UCSD-AML1 (cell line): ENCODE data around the gene LAG3.

ENCODE experiments used
- DNase-seq: peaks from one replicate; lab custom pipeline; 2025; ENCODE audit not compliant: unreplicated experiment; lab: John Stamatoyannopoulos, UW

Gene LAG3

DNA sequence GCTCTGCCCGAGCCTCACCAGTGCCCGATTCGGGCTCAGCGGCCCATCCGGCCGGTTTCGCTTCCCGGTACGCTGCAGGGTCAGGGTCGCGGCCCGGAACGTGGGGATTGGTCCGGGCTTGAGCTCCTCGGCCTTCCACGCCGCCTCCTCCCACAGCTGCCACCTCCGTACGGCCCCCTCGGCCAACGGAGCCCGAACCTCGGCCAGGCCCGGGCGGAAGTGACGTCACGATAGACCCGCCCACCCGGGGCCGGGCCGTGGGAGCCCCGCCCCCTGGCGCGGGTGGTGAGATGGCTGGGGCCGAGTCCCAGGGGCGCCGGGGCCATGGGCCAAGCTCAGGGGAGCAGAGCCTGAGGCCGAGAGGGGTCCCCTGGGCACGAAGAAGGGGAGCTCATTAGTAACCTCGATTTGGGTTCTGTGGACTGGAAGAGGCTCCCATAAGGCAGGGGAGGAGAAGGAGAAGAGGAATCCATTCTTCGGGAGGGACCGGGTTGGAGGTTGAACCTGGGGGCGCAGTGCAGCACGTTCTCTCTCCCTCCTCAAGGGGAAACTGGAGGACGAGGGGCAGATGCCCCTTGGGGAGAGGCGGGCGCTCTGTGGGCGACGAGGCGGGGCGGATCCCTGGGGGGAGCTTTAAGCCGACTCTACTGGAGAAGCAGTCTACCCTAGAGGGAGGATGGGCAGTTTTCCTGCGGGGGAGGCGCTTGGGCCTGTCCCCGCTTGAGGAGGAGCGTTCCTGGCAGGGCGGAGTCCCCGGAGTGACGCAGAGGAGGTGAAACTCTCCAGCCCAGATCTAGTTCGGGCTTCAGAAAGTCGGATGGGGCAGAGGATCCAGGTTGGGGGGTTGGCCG lies 19.2 kb upstream of the LAG3 start, which contains the start of gene MLF2:
MLF2 (minus strand) TSS at position 221 of the 851 bp plus-strand sequence. CDS start 807 bp downstream, outside the sequence.
- peak; percentile 98 for DNase-seq

DNA sequence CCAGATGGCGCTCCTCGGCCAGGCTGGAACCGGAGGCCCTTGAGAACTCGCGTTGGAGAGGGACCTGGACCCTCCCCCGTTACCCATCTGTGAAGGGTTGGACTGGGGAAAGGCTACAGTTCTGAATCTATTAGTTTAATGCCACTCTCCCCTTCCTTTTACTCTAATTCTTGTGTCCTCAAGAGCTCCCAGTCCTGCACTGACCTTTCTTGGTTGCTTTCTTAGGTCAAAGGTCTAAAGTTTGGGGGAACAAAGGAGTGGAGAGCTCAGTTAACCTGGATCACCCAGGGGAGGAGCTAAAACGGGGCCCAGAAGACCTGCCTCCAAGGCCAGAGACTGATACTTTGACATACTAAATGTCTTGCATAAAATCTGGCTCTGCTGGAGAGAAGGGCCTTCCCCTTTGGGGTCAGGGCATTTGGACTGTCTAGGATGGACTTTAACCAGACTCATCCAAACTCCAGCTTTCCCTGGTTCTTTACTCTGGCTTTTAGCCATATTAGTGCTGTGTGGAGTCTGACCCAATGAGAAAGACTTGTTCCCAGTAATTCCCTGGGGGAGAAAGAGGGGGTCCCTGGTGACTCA lies 18.5 kb upstream of the LAG3 start:
- DNase-seq = no peak

DNA sequence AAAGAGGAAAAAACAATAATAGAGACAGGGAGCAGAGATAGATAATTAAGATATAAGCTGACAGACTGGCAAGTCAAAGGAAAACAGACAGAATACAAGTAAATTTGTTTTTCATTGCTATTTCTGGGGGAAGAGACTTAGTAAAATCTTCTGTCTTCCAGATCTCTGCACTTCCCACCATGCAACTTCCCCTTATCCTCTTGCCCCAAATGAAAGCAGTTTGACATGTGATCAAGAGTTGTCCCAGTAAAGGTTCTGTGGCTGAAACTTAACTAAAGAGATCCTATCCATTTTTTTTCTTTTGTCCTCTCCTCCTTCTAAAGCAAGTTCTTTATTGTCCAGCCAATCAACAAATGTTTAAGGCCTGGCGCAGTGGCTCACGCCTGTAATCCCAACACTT lies 17.9 kb upstream of the LAG3 start:
- DNase-seq = no peak

DNA sequence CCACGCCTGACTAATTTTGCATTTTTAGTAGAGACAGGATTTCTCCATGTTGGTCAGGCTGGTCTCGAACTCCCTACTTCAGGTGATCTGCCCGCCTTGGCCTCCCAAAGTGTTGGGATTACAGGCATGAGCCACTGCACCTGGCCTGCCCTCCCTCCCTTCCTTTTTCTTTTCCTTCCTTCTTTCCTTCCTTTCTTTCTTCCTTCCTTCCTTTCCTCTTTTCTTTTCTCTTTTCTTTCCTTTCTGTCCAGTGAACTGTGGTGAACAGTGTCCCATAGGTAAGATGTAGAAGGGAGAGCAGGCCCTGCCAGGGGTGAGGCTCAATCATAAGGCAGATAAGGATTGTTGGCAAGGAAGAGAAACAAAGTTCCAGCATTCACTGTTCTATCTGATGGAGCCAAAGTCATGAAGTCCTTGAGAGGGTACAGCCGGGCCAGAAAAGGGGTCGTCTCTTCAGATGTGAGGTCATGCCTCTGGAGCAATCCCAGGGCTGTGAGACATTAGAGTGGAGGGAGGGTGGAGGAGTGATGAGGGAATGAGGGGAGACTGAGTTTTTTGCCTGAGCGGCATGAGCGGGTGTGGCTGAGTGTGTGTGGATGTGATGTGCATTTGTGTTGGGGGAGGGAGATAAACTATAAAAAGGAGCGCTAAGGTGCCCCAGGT lies 15.2 kb upstream of the LAG3 start:
- DNase-seq = no peak

DNA sequence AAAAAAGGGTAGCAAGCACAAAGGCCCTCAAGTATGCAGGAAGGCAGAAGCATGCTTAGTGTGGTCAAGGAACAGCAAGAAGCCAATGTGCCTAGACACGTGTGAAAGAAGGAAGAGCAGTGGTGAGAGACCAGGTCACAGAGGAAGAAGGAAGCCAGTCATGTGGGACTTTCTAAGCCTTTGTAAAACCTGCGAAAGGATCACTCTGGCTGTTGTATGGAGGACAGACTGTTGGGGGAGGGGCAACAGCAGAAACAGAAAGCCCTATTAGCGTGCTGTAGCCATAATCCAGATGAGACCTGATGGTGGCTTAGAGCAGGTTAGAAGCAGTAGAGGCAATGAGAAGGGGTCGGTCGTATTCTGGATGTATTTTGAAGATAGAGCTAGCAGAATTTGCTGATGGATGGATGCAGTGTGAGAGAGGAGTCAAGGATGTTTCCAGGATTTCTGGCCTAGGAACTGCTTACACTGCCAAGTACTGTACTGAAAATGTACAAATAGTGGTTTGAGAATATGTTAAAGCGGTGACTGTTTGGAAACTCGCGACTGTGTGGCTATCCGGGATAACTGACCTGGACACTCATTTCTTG lies 13.7 kb upstream of the LAG3 start:
- no peak for DNase-seq

DNA sequence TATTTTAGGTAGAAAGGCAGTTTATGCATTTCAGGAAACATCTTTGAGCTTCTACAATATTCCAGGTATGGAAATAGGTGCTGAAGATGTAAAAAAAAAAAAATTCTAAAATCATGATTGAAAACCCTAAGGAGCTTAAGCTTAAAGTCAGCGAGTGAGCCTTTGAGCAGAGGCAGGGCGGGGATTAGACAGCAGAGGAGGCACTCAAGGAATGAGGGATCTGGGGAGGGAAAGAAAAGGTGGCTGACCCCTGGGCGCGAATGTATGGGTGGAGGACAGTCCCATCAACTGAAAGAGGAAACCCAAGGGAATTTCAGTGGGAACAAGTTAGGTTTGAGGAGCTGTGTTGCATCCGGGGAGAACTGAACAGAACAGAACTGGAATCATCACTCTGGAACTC lies 12.6 kb upstream of the LAG3 start:
- DNase-seq = no peak

DNA sequence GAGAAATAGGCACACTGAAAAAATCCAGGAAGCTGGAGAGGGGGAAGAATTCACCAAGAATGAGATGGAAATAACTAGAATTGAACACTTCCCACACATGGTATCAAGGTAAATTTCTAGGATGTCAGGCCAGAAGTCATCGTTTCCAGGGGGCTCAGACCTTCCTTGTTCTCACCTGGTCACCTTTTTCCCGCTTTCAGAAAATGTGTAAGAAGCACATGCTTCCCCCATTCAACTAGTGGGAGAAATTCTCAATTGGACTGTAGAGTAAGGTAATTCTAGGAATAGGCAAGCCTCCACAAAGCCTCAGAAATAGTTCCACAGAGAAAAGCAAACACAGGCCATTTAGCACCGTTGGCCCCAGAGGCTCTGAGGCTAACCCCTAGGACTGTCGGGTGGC lies 8.9 kb upstream of the LAG3 start:
- DNase-seq = no peak

DNA sequence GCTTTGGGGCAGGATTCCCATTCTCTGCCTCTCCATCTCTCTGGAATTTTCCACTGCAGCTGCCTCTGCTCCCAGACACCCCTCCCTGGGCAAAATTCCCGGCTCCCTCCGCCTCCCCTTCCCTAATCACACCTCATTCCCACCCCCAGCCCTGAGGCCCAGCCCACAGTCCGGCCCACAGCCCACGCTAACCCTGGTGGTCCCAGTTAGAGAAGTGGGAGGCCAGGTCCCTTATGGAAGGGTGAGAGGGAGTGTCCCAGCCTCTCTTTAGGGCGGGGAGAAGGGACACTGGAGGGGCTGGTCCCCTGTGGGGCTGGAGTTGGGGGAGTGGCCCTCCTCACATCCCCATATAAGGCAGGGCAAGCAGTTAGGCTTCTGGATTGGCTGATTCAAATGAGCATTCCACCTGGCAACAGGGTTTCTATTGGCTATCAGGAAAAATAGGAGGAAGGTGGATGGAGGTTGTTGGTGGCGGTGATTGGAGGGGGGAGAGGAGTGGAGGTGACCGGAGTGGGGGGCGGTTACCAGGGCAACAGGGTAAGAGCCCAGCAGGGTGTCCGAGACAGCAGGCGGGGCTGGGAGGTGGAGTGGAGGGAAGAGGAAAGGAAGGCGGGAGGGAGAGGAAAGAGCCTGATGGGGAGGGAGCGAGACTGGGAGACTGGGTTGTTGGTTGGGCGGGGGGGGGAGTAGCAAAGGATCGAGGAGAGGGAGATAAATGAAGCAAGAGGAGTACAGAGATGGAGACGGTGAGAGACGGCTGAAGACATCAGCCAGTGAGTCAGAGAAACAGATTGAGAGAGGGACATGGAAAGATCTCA lies 8.1 kb upstream of the LAG3 start:
- peak; percentile 57 for DNase-seq

DNA sequence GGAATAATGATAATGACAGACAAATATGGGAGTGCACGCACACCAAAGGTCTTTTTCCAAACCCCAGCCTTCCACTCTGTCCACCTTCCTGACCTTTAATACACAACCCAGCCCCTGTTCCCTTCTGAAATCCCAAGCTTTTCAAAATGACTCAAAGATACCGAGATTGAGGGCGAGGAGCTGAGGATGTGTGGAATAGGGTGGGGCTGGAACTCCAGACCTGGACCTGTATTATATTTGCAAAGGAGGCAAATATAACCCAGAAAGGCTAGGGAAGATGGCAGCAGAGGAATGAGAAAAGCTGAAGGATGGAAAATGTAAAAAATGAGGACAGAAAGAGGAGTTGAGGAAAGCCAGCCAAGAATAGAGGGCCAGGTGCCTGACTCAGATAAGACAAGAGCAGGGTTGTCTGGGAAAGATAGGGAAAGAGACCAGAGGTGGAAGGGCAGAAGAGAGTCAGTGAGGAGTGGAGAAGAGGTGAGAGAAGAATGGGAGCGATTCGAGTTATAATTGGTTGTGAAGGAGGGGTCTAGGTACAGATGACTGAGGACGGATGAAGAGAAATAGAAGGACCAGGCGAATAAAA lies 7.2 kb upstream of the LAG3 start:
- no peak for DNase-seq

DNA sequence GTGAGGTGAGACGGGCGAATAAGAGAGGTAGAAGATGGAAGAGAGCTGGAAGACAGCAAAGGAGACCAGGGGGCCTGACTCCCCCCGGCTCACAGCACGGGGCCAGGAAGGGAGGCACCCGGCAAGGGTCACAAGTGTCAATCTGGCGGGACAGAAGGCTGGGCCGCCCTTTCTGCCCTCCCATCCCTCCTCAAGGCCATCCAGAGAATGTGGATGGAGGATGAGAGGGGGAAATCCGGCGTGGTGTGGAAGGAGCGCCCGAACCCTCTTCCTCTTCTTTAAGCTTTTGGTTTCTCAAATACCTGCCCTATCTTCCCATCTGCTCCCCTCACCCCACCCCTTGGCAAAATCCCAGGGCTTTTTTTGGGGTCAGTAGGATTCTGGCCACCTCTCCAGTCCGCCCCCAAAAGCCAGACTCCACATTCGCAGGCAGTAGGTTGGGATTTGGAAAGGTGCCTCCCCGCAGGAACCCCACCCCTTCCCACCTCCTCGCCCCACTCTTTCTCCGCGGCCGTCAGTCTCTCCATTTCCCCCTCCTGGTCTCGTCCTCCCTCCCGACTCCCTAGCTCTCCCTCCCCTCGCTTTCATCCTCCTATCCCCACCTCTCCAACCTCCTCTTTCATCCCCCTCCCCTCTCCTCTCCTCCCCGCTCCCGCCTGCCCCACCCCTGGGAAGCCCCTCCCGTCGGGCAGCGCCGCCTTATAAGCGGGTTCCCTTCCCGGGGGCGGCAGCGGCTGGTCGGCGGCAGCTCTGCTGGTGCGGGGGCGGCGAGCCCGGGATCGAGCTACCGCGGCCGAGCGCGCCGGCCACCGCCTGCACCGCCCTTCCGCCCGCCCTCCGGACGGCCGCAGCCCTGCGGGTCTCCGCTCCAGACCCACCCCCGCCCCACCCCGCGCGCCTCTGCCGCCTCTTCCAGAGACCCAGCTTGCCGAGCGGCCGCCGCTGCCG lies 6.4 kb upstream of the LAG3 start, which contains the start of gene PTMS:
PTMS (plus strand) TSS at position 730 of the 948 bp plus-strand sequence. CDS start 343 bp downstream, outside the sequence.
- peak; percentile 50 for DNase-seq

DNA sequence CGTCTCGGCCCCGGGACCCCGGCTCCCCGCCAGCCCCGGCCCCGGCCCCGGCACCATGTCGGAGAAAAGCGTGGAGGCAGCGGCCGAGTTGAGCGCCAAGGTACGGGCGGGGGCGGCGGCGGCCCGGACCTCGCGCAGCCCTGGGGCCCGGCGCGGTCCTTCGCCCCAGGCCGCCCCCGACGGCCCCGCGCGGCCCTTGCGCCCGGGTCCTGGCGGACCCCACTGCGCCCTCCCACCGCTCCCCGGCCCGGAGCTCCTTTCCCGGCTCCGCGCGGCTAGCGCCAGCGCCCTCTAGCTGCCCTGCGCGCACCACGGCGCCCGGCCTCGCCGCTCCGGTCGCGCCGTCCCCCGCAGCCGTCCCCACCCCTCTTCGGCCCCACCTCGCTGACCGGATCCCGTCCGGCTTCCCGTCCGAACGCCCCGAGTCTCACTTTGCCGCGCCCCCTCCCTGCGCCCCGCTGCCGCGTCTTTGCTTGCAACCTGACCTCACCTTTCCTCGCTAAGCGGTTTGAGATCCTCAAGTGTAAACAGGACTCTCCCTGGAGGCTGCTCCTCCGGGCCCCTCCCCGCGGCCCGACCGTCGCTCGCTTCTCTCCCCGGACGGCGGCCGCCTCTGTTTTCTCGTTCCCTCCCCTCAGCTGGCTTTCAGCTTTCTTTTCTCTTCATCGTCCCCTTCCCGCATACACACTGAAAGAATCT lies 5.5 kb upstream of the LAG3 start:
- DNase-seq = peak; percentile 76

DNA sequence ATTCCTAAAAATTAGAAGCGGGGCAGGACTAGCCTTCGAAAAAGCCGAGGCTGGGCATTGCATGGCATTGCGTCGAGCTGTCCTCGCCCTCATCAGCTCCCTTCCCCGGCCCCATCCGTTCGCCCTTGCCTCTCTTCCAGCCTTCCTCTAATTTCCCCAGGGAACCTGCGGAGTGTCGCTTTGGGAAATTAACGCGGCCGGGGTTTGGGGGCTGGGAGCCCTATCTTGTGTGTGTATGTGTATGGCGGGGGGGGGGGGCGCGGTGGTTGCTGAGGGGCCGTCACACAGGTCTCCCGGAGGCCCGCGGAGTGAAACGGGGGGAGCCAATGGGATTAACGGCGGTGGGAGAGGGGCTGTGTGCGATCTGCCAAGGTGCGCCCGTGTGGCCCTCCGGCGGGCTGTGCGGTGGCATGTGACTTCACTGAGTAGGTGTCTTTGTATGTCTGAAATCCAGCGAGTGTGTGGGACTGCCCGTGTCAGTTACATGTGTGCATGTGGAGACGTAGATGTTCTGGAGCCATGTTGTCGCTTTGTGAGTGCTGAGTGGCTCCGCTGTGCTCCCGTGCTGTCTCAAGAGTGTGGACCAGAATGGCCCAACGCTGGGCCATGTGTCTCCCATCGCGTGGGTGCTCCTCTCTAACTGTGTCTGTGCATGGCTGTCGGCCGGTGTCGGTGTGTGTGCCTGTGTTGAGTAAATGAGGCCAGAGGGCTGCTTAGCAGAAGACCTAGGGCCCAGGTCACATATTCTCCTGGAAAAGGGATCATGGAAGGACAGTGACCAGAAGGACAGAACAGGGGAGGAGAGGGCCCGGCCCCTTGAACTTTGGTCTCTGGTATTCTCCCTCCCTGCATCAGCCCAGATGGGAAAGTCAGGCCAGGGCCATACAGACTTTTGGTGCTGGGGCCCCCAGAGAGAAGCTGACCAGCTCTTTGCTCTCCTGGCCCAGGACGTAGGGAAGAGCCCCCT lies 4.7 kb upstream of the LAG3 start:
- DNase-seq = no peak

DNA sequence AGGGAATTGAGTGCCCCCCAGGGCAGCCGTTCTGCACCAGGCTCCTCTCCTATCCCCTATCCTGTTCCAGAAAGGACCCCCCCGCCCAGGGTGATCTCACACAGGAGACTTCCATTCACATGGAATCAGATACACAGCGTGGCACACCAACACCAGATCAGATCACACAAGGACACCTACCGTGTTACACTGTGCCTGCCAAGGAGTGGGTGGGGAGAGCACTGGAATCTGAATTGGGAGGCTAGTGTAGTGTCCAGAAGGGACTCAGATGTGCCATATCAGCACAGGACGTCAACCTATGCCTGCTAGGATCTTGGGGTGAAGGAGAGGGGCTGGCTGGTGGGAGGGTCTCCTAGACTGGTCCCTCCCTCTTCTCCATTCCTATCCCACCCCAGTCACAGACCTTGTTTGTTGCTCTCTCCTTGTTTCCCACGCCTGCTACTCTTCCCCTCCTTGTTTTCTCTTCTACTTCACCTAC lies 3.8 kb upstream of the LAG3 start:
- DNase-seq = no peak

DNA sequence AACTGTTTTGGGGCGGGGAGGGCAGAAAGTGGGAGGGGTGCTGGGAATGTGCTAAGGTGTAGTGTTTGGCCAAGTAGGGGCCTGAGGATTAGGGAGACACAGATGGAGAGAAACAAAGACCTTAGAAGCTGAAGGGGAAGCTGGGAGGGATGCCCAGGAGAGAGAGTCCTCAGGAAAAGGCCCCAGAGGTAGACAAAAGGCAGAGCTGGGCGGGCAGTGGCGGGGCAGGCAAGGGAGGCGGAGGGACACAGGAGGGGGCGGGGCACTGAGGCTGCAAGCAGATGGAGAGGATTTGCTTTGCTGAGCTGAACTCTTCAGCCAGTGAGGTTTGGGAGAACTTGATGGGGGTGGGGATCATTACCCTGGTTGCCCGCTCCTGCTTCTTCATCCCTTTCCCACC lies 3.3 kb upstream of the LAG3 start:
- DNase-seq = no peak

DNA sequence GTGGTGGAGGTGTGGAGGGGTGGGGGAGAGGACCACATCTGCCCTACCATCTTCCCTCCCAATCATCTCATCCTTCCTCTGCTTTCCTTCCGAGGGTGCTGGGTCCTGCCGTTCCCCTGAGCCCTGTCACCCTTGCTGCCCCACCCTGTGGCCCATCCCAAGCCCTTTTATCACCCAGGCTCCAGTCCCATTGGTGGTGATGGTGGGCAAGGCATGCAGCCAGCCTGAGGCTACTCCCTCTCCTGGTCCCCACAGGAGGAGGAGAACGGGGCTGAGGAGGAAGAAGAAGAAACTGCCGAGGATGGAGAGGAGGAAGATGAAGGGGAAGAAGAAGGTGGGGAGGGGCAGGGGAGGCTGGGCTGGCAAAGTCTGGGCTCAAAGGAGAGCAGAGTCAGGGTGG lies 2.7 kb upstream of the LAG3 start:
- DNase-seq = no peak

DNA sequence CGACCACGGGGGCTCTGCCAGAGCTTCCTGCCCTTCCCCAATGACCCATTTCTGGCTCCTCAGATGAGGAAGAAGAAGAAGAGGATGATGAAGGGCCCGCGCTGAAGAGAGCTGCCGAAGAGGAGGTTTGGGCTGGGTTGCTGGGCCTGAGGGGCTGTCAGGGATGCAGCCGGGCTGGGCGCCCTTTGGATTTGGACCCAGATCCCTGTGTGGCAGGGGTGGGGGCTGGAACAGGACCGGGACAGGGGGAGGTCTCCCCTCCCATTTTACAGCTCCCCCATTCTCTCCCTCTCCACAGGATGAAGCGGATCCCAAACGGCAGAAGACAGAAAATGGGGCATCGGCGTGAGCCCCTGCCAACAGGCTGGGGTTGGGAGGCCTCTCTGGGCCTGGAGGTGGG lies 2.2 kb upstream of the LAG3 start:
- DNase-seq = no peak

DNA sequence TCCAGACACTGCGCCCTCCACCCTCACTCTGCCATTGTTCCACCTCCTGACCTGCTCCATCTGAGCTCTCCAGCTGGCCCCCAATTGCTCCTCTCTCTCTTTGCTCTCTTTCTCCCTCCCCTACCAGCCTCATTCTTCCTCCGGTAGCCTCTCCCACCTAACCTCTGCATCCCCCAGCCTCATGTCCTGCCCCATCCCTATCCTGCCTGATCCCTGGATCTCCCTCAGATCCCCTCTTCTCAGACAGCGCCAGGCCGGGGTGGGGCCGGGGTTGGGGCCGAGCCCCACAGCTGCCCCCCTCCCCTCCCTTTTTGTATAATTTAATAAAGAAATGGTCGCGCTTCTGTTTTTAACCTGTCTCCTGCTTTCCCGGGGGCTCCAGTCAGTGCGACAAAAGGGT lies 1.7 kb upstream of the LAG3 start:
- no peak for DNase-seq
